ENCODE data around the gene SPAG6.
"Not testable (repeated sequence)": the region's sequence is repeated elsewhere in the genome, so short reads cannot be mapped to it uniquely, and the experiment has no call there.

The SPAG6 gene

DNA sequence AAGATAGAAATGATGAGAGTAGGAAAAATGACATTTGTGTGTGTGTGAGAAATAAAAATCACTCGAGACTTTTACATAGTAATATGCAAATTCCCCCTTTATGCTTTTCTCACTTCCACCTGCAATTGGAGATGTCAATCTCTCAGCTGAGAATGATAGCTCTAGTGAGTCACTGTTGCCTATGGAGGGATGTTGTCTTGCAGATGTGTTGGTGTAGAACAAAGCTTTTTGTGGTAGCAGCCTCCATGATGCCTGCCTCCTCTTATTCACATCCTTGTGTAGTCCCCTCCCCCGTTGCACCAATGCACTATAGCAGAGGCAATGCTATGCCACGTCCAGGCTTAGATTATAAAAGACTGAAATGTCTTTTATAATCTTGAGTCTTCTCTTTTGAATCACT is 33.8 kb downstream of the SPAG6 start:
- FAIRE-seq: no peak

DNA sequence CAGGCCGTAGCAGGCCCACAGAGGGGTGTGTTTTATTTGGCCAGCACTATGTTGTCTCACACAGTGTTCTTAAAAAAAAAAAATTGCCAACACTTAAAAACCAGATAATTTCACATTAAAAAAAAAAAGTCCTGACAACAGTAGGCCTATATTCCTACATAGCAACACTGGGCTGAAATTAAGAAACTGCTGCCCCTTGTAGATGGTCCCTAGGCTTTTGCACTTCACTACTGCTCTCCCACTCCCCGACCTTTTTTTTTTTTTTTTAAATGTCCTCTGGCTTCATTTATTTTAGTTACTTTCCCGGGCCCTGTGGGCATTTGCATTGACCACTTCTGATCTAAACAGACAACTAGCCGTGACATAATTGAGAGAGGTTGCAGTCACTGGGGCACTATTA is 36.0 kb downstream of the SPAG6 start:
- no peak for FAIRE-seq

- no peak for FAIRE-seq
Observed at GRCh38 chr10:22386503-22386902, 41.2 kb downstream of the SPAG6 start.

GRCh38 chr10:22389856-22390589 is 44.7 kb downstream of the SPAG6 start:
- no peak for FAIRE-seq

- FAIRE-seq: no peak
Observed at GRCh38 chr10:22391600-22391999, 46.3 kb downstream of the SPAG6 start.

- FAIRE-seq: not testable (repeated sequence)
Observed at GRCh38 chr10:22396195-22396594, 50.9 kb downstream of the SPAG6 start.

DNA sequence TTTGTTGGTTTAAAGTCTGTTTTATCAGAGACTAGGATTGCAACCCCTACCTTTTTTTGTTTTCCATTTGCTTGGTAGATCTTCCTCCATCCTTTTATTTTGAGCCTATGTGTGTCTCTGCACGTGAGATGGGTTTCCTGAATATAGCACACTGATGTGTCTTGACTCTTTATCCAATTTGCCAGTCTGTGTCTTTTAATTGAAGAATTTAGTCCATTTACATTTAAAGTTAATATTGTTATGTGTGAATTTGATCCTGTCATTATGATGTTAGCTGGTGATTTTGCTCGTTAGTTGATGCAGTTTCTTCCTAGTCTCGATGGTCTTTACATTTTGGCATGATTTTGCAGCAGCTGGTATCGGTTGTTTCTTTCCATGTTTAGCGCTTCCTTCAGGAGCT is 61.6 kb downstream of the SPAG6 start:
- FAIRE-seq: not testable (repeated sequence)

- no peak for FAIRE-seq
Observed at GRCh38 chr10:22410394-22410793, 65.1 kb downstream of the SPAG6 start.

GRCh38 chr10:22410846-22411245 is 65.5 kb downstream of the SPAG6 start:
- FAIRE-seq: no peak

DNA sequence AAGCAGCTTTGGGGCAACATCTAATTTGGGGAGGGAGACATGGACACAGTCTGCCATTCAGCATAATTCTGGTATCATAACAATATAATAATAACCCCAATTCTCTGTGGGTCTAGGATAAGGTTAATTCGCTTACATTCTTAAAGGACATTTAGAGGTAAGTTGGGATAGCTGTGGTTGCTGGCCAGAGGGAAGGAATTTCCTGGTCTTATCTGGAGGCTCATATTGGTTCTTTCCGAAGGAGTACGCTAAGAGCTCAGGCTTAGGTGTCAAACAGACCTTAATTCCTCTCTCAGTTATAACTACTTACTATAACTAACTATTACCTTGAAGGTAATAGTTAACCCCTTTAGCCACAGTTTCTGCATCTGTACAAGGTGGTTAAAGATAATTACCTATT is 68.8 kb downstream of the SPAG6 start:
- FAIRE-seq: no peak

DNA sequence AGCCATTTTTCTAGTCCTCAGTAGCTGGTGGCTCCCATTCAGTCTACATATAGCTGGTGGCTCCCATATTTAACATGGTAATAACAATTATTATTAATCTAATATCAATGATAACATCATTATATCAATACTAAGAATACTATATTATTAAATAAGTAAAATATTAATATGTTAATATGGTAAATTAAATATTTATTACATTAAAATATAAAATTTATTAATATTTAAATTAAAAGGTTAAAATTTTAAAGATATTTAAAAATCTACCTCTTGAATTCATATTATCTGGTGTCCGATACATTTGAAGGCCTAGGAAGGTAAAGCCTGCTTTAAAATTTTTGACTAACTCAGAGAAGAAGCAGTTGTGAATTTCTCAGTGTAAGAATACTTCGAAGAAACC is 69.8 kb downstream of the SPAG6 start:
- FAIRE-seq: peak; percentile 84

- FAIRE-seq: no peak
Observed at GRCh38 chr10:22417736-22418268, 72.5 kb downstream of the SPAG6 start.

DNA sequence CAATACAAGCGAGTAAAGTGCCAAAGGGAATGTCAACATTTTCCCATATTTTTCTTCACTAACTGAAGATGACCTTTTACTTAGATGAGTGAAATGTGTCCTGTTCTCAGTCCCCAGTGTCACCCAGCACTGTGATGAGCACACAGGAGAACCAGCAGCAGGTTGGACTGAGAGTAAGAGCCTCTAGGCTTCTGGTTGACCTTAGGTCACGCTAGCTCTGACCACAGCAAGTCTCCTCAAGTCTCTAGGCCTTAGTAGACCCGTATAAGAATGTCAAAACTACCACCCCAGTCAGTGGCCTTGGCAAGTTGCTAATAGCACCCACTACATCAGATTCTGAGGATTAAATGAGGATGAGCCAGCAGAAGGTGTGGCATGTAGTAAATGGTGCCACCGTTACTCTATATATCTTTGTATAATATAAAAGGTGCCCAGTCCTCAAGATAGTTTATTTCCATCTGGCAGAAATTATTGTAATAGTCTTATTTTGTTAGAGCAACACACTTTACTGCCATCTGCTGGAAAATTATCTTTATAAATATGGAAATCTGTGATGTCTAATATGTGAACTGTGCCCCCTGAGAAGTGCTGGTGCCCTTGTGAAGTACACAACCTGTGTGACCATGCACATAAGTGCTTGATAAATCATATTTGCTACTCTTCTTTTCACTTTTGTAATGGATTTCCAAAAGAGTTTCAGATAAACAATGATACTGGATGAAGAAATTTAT is 75.7 kb downstream of the SPAG6 start:
- FAIRE-seq: no peak

GRCh38 chr10:22426653-22427052 is 81.4 kb downstream of the SPAG6 start:
- FAIRE-seq: no peak

- no peak for FAIRE-seq
Observed at GRCh38 chr10:22427101-22427500, 81.8 kb downstream of the SPAG6 start.

GRCh38 chr10:22427890-22428571 is 82.7 kb downstream of the SPAG6 start:
- no peak for FAIRE-seq

GRCh38 chr10:22429146-22429545 is 83.8 kb downstream of the SPAG6 start:
- no peak for FAIRE-seq

GRCh38 chr10:22429981-22430421 is 84.7 kb downstream of the SPAG6 start:
- no peak for FAIRE-seq

DNA sequence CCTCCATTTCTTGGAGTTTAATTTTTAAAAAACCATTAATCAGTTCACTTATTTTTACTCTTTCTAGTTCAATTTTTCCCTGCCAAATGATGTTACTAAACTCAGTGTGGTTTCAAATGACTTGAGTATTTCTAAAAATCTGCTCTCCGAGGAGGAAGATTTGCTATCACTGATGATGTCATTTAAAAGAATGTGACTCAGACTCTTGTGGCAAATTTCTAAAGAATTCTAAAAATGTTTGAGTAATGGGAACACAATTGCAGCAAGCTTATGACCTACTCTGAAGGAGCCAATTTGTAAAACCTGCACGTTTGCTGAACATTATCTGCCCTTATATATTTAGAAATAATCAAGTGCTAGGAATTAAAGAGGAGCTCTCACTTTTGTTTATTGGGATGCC is 88.6 kb downstream of the SPAG6 start:
- FAIRE-seq: no peak

- FAIRE-seq: no peak
Observed at GRCh38 chr10:22434521-22434920, 89.2 kb downstream of the SPAG6 start.

- no peak for FAIRE-seq
Observed at GRCh38 chr10:22435650-22436049, 90.4 kb downstream of the SPAG6 start.

GRCh38 chr10:22436526-22436892 is 91.2 kb downstream of the SPAG6 start:
- FAIRE-seq: no peak

- FAIRE-seq: no peak
Observed at GRCh38 chr10:22436893-22437619, 91.8 kb downstream of the SPAG6 start.
